Heart left ventricle (tissue), 13 donors: ENCODE data around the gene EXD3.

Experiments
- CTCF ChIP-seq, 12 donors: fragments of 200-600 bp; sonication (generic) in 4 of 12; IDR thresholded peaks; one replicate each; pipeline versions ENCODE4 v1.5.0 to v1.8.0; 2018 to 2022; ENCODE audit warnings: antibody characterized with exemption in 12 of 12, mild to moderate bottlenecking in 5 of 12
- POLR2A ChIP-seq, 2 donors: fragments of 450-650 bp; IDR thresholded peaks; one replicate each; pipeline ENCODE4 v1.6.1; 2017; ENCODE audit warnings: antibody characterized with exemption in 2 of 2, mild to moderate bottlenecking in 2 of 2, moderate library complexity in 2 of 2
- donor health status: ischemic (EF 13 %, LVEDD 7.1; RV severe dilation, severe dysfunction).
- donor health status: DM: no; HTN: yes; CAD: no.
- donor health status: DM: no; HTN: no; CAD: no.
- donor health status: ischemic (EF 25% LVEDD 6.9; RV normal size, moderate dysfunction).
- donor health status: ischemic (EF 25% LVEDD 5.7; RV mildly dilated, moderate dysfunction).
- donor health status: ischemic (EF 35%, LVEDD 5.7; RV mildly dilated, moderate dysfunction).
- donor health status: nonischemic (EF 11% LVEDD 7.7; RV severe dilation, severe dysfunction).
- donor health status: DM: yes; HTN: yes; CAD: no.
- donor health status: PGD.
- donor health status: ischemic (EF 29% LVEDD 5.4; RV normal size, mild dysfunction).
- donor health status: nonischemic (EF 23%, LVEDD 6.1; RV moderate dilation, normal function).

- TF ChIP-seq CTCF (IDR thresholded peaks at IDR 0.05) (no peak), POLR2A (IDR thresholded peaks at IDR 0.05) (no peak)
These were observed 107.4 kb downstream of the EXD3 start for GRCh38 chr9:137315581-137316011.
